ENCODE measurements around the gene TLR9. TPM values are rescaled to one million over a fixed set of nuclear protein-coding genes. Genes with fewer than 3 reads are reported as not detected.

The TLR9 gene
- total RNA-seq, 2 experiments from 2014 or later = 0.85 to 1.4 TPM

- H3K36me3 Mint-ChIP-seq = peaks cover 79% of the 10 kb centered on the region
- no peaks in the 10 kb centered on the region for H3K9me3 Mint-ChIP-seq
- DNase-seq = no peak
- H3K27me3 Mint-ChIP-seq = no peaks in the 10 kb centered on the region
- peaks cover 86% of the 10 kb centered on the region for H3K4me1 Mint-ChIP-seq
- H3K4me3 Mint-ChIP-seq = no peak overlapping the region
- H3K27ac Mint-ChIP-seq = peak overlapping the region; percentile 99
Measured at GRCh38 chr3:52254608-52255007, 29.2 kb upstream of the TLR9 start.

- DNase-seq = peak; percentile 87
- no peaks in the 10 kb centered on the region for H3K27me3 Mint-ChIP-seq
- H3K4me1 Mint-ChIP-seq = peaks cover 88% of the 10 kb centered on the region
- peak overlapping the region; percentile 76 for H3K4me3 Mint-ChIP-seq
- no peaks in the 10 kb centered on the region for H3K9me3 Mint-ChIP-seq
- H3K27ac Mint-ChIP-seq = peak overlapping the region; percentile 99
- peaks cover 77% of the 10 kb centered on the region for H3K36me3 Mint-ChIP-seq
Measured at GRCh38 chr3:52253314-52254304, 28.2 kb upstream of the TLR9 start.

DNA sequence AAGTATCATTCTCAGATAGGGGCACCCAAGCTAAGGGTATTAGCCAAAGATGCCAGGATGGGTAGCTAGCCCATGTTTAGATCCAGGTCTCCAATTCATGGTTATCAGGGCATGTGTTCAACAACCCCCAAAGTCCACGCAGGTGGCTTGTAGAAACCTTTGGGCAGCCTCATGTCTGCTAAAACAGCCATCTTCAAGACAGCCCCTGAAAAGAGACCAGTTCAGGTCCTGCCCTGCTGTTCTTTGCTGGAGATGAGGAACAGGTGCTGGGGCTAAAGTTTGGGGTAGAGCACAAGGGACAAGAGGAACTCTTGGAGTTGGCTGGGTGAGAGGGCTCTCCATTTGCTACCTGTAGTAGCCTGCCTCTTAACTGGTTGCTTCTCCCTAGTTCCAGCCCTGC lies 24.7 kb upstream of the TLR9 start:
- H3K36me3 Mint-ChIP-seq = peaks cover 71% of the 10 kb centered on the region
- no peak overlapping the region for H3K4me3 Mint-ChIP-seq
- no peak for DNase-seq
- H3K4me1 Mint-ChIP-seq = peaks cover 74% of the 10 kb centered on the region
- H3K9me3 Mint-ChIP-seq = no peaks in the 10 kb centered on the region
- H3K27me3 Mint-ChIP-seq = no peaks in the 10 kb centered on the region
- H3K27ac Mint-ChIP-seq = peak overlapping the region; percentile 93

GRCh38 chr3:52249683-52250082 lies 24.2 kb upstream of the TLR9 start:
- Mint-ChIP-seq H3K9me3 (no peaks in the 10 kb centered on the region), H3K27me3 (no peaks in the 10 kb centered on the region), H3K4me1 (peaks cover 75% of the 10 kb centered on the region), H3K27ac (peak overlapping the region; percentile 93), H3K4me3 (no peak overlapping the region), H3K36me3 (peaks cover 71% of the 10 kb centered on the region)
- DNase-seq = no peak

- Mint-ChIP-seq H3K9me3 (no peaks in the 10 kb centered on the region), H3K27ac (peak overlapping the region; percentile 93), H3K36me3 (peaks cover 77% of the 10 kb centered on the region), H3K4me1 (peaks cover 75% of the 10 kb centered on the region), H3K27me3 (no peaks in the 10 kb centered on the region), H3K4me3 (peak overlapping the region; percentile 22)
- DNase-seq = no peak
Measured at GRCh38 chr3:52248816-52249547, 23.5 kb upstream of the TLR9 start.

DNA sequence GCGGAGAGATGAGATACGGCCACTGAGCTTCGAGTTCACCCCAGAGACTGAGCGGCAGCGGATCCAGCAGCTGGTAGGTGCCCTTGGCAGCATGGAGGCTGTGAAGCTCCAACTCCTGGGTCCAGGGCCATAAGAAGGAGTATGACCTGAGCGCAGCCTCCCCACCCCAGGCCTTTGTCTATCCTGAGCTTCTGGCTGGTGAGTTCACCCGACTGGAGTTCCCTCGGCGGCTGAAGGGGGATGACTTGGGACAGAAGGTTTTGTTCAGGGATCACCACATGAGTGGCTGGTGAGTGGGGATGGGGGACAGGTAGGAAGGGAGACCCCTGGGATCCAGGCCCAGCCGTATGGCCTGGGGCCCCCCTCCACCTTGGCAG lies 22.7 kb upstream of the TLR9 start:
- no peaks in the 10 kb centered on the region for H3K27me3 Mint-ChIP-seq
- peaks cover 78% of the 10 kb centered on the region for H3K36me3 Mint-ChIP-seq
- DNase-seq = no peak
- peak overlapping the region; percentile 93 for H3K4me3 Mint-ChIP-seq
- peak overlapping the region; percentile 93 for H3K27ac Mint-ChIP-seq
- H3K9me3 Mint-ChIP-seq = peaks cover 3% of the 10 kb centered on the region
- peaks cover 75% of the 10 kb centered on the region for H3K4me1 Mint-ChIP-seq

DNA sequence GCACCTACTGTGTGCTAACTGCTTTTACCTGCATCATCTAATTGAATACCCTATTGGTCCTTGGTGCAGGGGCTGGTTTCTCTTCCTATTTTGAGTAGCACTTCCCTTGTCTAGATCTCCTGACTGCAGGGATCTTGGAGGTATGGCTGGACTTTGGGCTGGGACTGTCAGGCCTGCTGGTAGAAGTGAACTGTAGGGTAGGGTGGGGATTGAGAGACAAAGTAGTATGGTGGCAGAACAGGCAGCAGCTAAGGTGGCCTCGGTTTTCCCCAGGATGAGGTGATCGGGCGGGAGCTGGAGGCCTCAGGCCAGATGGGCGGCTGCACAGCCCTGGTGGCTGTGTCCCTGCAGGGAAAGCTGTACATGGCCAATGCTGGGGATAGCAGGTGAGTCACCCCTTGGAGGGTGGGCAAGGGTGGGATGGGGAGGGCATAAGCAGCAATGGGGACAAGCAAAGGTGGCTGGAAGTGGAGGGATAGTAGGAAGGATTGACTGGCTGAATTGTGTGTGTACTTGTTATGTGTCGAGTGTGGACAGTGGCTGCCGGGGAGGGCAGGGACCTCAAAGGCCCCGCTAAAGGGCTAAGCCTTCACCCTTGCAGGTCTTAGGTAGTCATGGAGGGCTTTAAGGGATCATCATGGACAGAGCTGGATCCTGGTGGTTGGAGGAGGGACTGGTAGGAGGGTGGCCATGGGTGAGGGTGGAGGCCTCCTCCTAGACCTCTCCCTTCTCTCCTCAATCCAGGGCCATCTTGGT lies 22.1 kb upstream of the TLR9 start:
- H3K9me3 Mint-ChIP-seq = peaks cover 3% of the 10 kb centered on the region
- DNase-seq = no peak
- H3K36me3 Mint-ChIP-seq = peaks cover 73% of the 10 kb centered on the region
- peak overlapping the region; percentile 93 for H3K4me3 Mint-ChIP-seq
- peaks cover 73% of the 10 kb centered on the region for H3K4me1 Mint-ChIP-seq
- no peaks in the 10 kb centered on the region for H3K27me3 Mint-ChIP-seq
- H3K27ac Mint-ChIP-seq = peak overlapping the region; percentile 93

DNA sequence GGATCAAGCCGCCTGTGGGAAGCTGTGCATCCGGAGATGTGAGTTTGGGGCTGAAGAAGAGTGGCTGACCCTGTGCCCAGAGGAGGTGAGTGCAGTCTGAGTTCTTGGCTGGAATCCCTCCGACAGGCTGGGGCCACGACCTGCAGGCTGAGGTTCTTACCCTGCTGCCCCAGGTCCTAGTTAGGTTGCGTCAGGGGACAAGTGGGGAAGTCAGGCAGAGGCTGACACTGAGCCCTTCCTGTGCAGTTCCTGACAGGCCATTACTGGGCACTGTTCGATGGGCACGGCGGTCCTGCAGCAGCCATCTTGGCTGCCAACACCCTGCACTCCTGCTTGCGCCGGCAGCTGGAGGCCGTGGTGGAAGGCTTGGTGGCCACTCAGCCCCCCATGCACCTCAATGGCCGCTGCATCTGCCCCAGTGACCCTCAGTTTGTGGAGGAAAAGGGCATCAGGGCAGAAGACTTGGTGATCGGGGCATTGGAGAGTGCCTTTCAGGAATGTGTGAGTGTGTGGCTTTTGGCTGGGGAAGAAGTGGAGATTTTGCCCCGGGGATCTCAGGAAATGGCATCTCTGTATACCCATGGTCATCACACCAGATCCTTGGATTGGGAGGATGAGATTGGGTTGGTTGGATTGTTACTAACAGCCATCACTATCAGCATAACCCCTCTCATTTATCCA lies 21.4 kb upstream of the TLR9 start:
- Mint-ChIP-seq H3K27me3 (no peaks in the 10 kb centered on the region), H3K36me3 (peaks cover 70% of the 10 kb centered on the region), H3K4me3 (peak overlapping the region; percentile 93), H3K27ac (peak overlapping the region; percentile 93), H3K4me1 (peaks cover 71% of the 10 kb centered on the region), H3K9me3 (peaks cover 3% of the 10 kb centered on the region)
- no peak for DNase-seq

- Mint-ChIP-seq H3K9me3 (peaks cover 3% of the 10 kb centered on the region), H3K27me3 (no peaks in the 10 kb centered on the region), H3K27ac (peak overlapping the region; percentile 93), H3K4me1 (peaks cover 72% of the 10 kb centered on the region), H3K4me3 (peak overlapping the region; percentile 93), H3K36me3 (peaks cover 70% of the 10 kb centered on the region)
- no peak for DNase-seq
Measured at GRCh38 chr3:52246264-52246620, 20.8 kb upstream of the TLR9 start.

GRCh38 chr3:52245322-52246263 lies 20.1 kb upstream of the TLR9 start, which contains the start of gene PPM1M:
Gene PPM1M, plus strand, starts transcription at chr3:52245759. Its CDS starts 66 bp downstream, at chr3:52245825.
- Mint-ChIP-seq H3K27me3 (no peaks in the 10 kb centered on the region), H3K4me3 (peak within 1 kb of the TSS; percentile 93), H3K9me3 (peaks cover 3% of the 10 kb centered on the region), H3K4me1 (peaks cover 75% of the 10 kb centered on the region), H3K36me3 (peaks cover 72% of the 10 kb centered on the region), H3K27ac (peak within 1 kb of the TSS; percentile 94)
- peak; percentile 75 for DNase-seq

DNA sequence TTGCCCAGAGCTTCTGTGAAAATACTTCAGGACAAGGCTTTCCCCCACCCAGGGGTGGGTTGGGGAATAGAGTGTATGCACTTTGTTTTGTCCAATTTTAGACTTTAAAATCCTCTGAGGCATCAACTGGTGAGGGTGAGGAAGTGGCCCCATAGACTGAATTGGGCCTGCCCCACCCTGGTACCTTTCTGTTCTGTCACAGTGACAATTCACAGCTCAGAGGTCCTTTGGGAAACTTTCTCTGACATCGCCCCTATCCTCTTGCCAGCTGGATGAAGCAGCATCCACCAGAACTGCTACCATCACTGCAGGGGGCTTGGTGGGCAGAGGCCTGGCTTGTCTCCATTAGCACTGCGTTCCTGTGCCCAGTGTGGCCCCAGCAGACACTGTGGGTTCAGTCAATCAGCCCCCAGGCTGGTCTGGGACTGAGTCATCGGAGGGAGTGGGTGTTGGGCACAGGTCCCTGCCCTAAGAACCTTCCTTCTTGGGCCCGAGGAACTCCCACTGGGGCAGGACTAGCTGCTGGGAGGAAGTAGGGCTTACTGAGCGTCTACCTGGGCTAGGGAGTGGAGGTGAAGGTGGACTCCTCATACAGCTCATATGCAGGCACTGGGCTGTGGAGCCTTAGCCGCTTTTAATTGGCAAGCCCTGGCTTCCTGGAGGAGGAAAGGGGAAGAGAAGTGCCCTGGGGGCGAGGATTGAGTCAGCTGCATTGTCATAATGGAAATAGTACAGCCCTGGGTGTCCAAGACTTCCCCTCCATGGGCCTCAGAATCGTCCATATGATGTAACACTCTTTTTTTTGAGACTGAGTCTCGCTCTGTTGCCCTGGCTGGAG lies 18.6 kb upstream of the TLR9 start:
- Mint-ChIP-seq H3K9me3 (peaks cover 3% of the 10 kb centered on the region), H3K4me3 (peak overlapping the region; percentile 83), H3K27me3 (no peaks in the 10 kb centered on the region), H3K4me1 (peaks cover 69% of the 10 kb centered on the region), H3K36me3 (peaks cover 72% of the 10 kb centered on the region), H3K27ac (peak overlapping the region; percentile 94)
- DNase-seq = peak; percentile 70

- Mint-ChIP-seq H3K4me1 (peaks cover 59% of the 10 kb centered on the region), H3K27ac (peak overlapping the region; percentile 80), H3K27me3 (no peaks in the 10 kb centered on the region), H3K4me3 (peak overlapping the region; percentile 35), H3K36me3 (peaks cover 52% of the 10 kb centered on the region), H3K9me3 (peaks cover 3% of the 10 kb centered on the region)
- DNase-seq = no peak
Measured at GRCh38 chr3:52242039-52242438, 16.6 kb upstream of the TLR9 start.

- Mint-ChIP-seq H3K9me3 (peaks cover 3% of the 10 kb centered on the region), H3K4me1 (peaks cover 65% of the 10 kb centered on the region), H3K36me3 (peaks cover 48% of the 10 kb centered on the region), H3K27ac (peak overlapping the region; percentile 99), H3K4me3 (peak overlapping the region; percentile 98), H3K27me3 (no peaks in the 10 kb centered on the region)
- no peak for DNase-seq
Measured at GRCh38 chr3:52240886-52241370, 15.5 kb upstream of the TLR9 start.

All from activated naive CD8-positive, alpha-beta T cell treated with anti-CD3 and anti-CD28 coated beads for 36 hours (primary cell).